ENCODE measurements around the gene LYPD6B.
"Not testable (repeated sequence)": the region's sequence is repeated elsewhere in the genome, so short reads cannot be mapped to it uniquely, and the experiment has no call there.

Gene LYPD6B

DNA sequence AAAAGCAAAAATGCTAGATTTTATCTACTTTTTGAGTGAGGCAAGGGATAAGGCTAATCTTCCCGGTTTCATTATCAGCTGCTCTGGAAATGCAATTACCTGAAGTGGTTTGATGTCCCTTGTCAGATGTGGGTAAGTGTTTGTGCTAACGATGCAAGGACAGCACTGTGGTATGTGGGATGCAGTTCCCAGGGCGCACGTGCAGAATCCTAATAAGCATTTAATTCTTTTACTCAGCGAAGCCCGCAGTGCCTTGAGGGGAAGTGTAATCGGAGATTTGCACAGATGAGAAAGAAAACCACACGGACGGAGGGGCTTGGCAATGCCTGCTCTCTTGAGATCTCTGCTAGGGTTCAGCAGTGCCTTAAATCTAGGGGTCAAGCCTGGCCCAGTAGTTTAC is 183.4 kb downstream of the LYPD6B start:
- no peak for DNase-seq

DNA sequence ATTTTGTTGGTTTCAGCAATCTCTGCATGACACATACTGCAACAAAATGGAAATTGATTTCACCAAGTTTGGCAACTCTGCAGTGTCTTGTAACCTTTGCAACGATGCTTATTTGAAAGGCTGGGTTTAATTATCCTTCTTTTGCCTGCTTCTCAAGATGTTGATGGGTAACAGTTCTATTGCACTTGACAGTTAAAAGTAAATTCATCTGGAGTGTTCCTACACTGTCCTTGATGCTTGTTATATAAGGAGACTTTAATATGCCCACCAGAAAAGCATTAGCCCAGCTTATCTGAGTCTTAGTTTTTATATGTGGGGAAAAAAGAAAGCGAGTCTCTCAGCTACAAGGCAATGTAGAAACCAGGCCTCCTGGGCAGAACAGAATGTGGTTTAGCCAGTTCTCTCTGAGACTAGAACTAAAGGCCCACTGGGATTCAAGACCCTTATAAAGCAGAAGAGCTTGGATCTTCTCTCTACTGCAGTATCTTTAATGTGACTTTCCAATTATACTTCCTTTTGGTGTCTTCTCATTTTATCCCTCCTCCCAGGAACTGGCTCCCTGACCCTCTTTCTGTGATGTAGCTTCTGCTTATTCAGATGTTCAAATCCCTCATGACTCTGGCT is 185.1 kb downstream of the LYPD6B start:
- DNase-seq, result no peak

DNA sequence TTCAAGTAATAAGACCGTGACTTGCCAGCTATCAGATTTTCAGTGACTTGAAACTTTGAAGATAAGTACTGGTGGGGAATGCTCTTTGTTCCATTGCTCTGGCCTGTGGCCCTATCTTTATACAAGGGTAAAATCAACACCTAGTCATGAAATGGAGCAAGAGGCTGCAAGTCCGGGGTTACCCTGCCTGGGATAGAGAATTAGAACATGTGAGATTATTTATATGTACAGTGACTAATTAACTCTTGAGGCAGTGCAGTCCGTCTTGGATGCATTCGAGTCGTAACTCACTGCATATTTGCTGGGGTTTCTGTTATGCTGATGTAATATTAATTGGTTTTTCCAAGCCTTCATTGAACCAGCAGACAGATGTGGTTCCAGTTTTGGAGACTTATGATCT is 186.0 kb downstream of the LYPD6B start:
- no peak for DNase-seq

DNA sequence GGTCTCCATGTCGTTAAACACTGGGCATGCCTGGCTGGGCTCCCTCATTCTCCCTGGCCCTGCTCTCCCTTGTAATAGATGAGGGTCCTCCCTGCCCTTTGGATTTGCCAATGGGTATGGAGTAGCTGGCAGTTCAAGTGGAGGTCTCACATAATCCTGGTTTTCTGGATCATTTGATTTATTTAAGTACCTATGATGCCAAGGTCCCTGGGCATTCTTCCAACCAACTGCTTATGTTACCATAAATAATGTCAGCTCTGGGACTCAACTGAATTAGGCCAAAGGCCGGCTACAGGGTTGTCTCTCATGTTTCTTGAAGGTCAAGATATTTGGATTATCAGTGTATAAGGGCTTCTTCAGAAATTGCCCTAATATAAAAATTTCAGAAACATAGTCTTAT is 186.9 kb downstream of the LYPD6B start:
- no peak for DNase-seq

DNA sequence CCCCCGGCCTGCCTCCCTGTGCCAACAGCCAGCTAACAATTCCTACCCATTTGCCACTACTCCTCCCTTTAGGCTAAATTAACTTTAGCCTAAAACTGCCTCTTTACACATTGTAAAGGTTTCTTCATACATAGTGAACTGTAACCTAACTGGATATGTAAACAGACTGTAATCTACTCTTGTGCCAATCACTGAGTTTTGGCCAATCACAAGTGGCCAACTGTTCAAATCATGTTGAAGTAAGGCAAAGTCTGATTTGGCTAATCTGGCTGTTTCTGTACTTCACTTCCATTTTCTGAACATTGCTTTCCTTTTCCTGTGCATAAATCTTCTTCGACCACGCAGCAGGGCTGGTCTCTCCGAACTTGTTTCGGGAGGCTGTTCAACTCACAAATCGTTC is 188.3 kb downstream of the LYPD6B start:
- DNase-seq, result no peak

DNA sequence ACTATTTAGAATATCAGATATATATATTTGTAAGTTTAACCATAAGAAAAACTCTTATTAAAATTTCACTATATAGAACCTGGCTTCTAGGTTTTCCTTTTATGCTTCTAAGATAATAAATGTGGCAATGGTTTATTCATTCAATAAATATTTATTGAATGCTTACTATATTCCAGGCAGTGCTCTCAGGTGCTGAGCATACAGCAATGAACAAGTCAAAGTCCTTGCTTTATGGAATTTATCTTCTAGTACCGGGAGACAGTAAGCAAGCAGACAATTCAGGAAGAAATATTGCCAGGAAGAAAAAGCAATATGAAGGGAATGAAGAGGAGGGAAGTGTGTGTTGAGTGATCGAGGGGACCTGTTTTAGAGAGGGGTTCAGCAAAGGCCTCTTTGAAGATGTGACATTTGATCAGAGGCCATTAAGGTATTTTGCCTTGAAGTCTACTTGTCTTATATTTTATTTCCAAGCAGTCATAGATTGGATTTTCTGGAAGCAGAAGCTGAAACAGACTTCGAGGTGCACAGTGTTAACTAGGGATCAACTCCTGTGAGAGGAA is 197.4 kb downstream of the LYPD6B start:
- DNase-seq, result no peak

DNA sequence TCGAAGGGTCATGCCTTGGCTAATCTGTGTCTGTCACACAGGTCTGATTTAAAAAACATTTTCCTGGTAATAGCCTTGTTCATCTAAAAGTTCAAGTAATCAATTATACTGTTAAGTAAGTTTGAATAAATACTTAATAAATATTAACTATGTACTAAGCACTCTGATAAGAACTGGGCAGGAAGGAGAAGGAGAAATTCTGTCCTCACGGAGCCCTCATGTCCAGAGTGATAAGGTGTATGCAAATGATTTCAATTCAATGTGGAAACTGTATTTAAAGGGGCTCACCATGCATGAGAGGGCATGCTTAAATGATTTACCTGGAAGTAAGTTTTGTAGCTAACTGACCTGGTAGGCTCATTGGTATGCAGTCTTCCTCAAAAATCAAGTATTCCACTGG is 197.9 kb downstream of the LYPD6B start:
- no peak for DNase-seq

DNA sequence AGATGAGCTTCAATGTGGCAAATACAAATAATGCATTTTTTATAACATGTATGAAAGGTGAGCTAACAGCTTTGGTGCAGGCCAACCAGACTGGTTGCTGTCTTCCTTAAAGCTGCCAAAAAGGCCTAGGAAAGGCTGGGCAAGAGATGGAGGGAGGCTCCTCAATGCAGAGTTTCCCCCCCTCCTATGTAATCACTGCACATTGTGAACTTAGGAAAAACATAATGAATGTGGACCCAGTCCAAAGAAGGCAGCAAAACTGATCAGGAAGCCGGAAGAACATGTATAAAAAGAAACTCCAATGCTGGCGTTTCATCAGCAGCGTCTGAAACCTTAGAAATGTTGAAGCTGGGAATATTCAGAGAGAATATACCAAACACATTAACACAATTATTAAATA is 207.7 kb downstream of the LYPD6B start:
- no peak for DNase-seq

DNA sequence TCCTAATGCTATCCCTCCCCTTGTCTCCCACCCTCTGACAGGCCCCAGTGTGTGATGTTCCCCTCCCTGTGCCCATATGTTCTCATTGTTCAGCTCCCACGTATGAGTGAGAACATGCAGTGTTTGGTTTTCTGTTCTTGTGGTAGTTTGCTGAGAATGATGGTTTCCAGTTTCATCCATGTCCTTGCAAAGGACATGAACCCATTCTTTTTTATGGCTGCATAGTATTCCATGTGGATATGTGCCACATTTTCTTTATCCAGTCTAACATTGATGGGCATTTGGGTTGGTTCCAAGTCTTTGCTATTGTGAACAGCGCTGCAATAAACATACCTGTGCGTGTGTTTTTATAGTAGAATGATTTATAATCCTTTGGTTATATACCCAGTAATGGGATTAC is 212.9 kb downstream of the LYPD6B start:
- DNase-seq, result not testable (repeated sequence)

DNA sequence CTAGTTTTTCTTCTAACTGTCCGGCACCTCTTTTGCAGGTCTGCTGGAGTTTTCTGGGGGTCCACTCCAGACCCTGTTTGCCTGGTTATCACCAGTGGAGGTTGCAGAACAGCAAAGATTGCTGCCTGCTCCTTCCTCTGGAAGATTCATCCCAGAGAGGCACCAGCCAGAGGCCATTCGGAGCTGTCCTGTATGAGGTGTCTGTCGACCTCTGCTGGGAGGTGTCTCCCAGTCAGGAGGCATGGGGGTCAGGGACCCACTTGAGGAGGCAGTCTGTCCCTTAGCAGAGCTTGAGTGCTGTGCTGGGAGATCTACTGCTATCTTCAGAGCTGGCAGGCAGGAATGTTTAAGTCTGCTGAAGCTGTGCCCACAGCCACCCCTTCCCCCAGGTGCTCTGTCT is 218.4 kb downstream of the LYPD6B start:
- DNase-seq, result not testable (repeated sequence)

DNA sequence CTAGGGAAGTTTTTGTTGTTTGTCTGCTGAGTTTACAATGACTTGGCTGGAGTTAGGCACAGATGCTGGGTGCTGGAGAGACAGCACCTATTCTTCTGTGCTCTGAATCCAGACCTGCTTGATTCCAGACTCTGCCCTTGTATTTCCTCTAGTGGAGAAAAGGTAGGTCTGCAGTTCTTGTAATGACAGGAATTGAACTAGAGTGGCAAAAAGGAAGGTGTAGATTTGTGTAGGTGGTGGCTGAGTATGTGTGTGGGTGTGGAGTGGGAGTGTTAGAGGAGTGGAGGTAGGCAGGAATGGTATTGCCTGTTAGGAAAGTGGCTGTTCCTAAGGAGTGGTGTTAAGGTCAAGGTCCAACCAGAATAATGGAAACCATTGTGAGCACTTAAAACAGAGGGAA is 220.0 kb downstream of the LYPD6B start:
- no peak for DNase-seq

DNA sequence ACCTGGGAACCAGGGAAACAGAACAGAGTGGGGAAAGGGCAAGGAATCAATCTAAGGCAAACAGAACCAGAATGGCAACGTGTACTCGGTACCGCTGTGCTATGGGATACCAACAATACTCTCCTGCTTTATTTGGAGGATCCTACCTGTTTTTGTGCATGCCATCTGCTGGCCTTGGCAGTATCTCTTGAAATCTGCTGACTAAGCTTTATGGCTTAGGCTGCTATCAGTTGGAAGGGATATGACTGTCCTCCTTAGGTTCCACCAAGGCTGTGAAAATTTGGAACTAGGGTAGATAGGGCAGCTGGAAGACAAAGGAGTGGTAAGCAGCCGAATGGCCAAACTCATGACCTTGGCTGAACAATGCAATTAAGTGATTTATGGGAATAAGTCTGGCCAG is 220.6 kb downstream of the LYPD6B start:
- no peak for DNase-seq

DNA sequence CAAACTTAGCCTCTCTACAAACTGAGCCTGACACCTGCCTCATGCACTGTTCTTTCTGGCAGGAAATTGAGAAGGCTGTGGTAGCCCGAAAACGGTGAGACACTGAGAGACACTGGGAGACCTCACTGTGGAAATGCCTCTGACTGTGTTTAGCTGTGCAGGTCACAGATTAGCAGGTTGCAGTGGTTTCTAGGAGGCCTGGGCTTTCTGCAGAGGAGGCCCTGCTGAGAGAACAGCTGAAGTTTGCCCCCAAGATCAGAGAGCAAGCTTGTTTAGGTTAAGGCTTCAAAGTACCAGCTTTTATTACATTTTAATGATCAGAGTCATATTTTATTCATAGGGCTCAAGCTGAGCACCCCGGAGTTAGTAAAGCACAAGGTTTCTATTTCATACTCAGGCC is 223.2 kb downstream of the LYPD6B start:
- no peak for DNase-seq

All from NCI-H226 (cell line).